GM19397 (cell line): ENCODE data around the gene OR52E6.

Source experiments
- ATAC-seq: cut with Tn5 transposase; IDR thresholded peaks from one replicate; pipeline ENCODE4 v1.9.1; 2021; ENCODE audit warnings: mild to moderate bottlenecking, moderate library complexity; ENCODE audit not compliant: unreplicated experiment

The OR52E6 gene

GRCh38 chr11:5841797-5842196, at the start of gene OR52E6:
Gene OR52E6, minus strand, starts transcription at chr11:5841897. Its CDS starts 0 bp downstream, at chr11:5841897.
- ATAC-seq: no peak

- ATAC-seq: no peak
Observed at GRCh38 chr11:5891216-5891800, 49.6 kb upstream of the OR52E6 start.

- ATAC-seq: no peak
Observed at GRCh38 chr11:5887661-5888060, 46.0 kb upstream of the OR52E6 start.

GRCh38 chr11:5887172-5887571, 45.5 kb upstream of the OR52E6 start:
- no peak for ATAC-seq

GRCh38 chr11:5881756-5882155, 40.1 kb upstream of the OR52E6 start:
- no peak for ATAC-seq

GRCh38 chr11:5880329-5880728, 38.6 kb upstream of the OR52E6 start, which contains the start of gene OR52E4:
Gene OR52E4, plus strand, starts transcription at chr11:5880629. Its CDS starts 3,664 bp downstream, at chr11:5884293.
- ATAC-seq: no peak

- no peak for ATAC-seq
Observed at GRCh38 chr11:5878564-5878963, 36.9 kb upstream of the OR52E6 start.

GRCh38 chr11:5865826-5866225, 24.1 kb upstream of the OR52E6 start:
- ATAC-seq: no peak

GRCh38 chr11:5857590-5857989, 15.9 kb upstream of the OR52E6 start, which contains the start of gene OR52E8:
Gene OR52E8, minus strand, starts transcription at chr11:5857690. Its CDS starts 0 bp downstream, at chr11:5857690.
- no peak for ATAC-seq

- no peak for ATAC-seq
Observed at GRCh38 chr11:5851002-5851401, 9.3 kb upstream of the OR52E6 start.

GRCh38 chr11:5847711-5848110, 6.0 kb upstream of the OR52E6 start:
- no peak for ATAC-seq

GRCh38 chr11:5846701-5847100, 5.0 kb upstream of the OR52E6 start:
- ATAC-seq: no peak

GRCh38 chr11:5837695-5838094, 4.0 kb downstream of the OR52E6 start:
- no peak for ATAC-seq

GRCh38 chr11:5833446-5833845, 8.3 kb downstream of the OR52E6 start:
- ATAC-seq: no peak

- no peak for ATAC-seq
Observed at GRCh38 chr11:5831196-5831829, 10.4 kb downstream of the OR52E6 start.

- no peak for ATAC-seq
Observed at GRCh38 chr11:5818245-5818886, 23.3 kb downstream of the OR52E6 start.

GRCh38 chr11:5815534-5815933, 26.2 kb downstream of the OR52E6 start:
- no peak for ATAC-seq

- ATAC-seq: no peak
Observed at GRCh38 chr11:5809905-5810795, 31.5 kb downstream of the OR52E6 start.

GRCh38 chr11:5809122-5809519, 32.6 kb downstream of the OR52E6 start:
- ATAC-seq: peak; percentile 6

- ATAC-seq: peak; percentile 88
Observed at GRCh38 chr11:5808500-5809121, 33.1 kb downstream of the OR52E6 start, which contains the start of gene OR52N2. Gene OR52N2, plus strand, starts transcription at chr11:5808924. Its CDS starts 11,412 bp downstream, at chr11:5820336.

GRCh38 chr11:5807580-5807979, 34.1 kb downstream of the OR52E6 start:
- ATAC-seq: no peak
